Keratinocyte (primary cell): ENCODE results near the gene MRPS35. TPM values are rescaled to one million over a fixed set of nuclear protein-coding genes. Genes with fewer than 3 reads are reported as not detected.

Experiments
- DNase-seq: peaks from one replicate; pipeline ENCODE4 v3.0.0-alpha.2; 2011; ENCODE audit warnings: low read depth, missing footprints, low spot score
- FAIRE-seq: peaks from 2 replicates; lab custom pipeline; 2011; peaks lifted over from hg19 to GRCh38; lab: Jason Lieb, UNC
- H2AFZ ChIP-seq: 2 replicates; pipeline ENCODE4 v1.6.0; 2012; ENCODE audit warnings: low read length, control low read depth, inconsistent platforms; ENCODE audit not compliant: control insufficient read depth
- H3K27ac ChIP-seq: 2 replicates; pipeline ENCODE4 v1.5.1; 2011; ENCODE audit warnings: low read length; ENCODE audit not compliant: control insufficient read depth, insufficient read depth
- H3K27me3 ChIP-seq: 3 replicates; pipeline ENCODE4 v1.6.0; 2011; ENCODE audit warnings: low read length; ENCODE audit not compliant: control insufficient read depth, insufficient read depth; ENCODE audit errors: extremely low read depth
- H3K36me3 ChIP-seq, 2 experiments: 2 replicates in 1 of 2; 3 replicates in 1 of 2; pipeline ENCODE4 v1.5.1; 2011; ENCODE audit warnings: low read length in 2 of 2, mild to moderate bottlenecking in 1 of 2; ENCODE audit not compliant: control insufficient read depth in 2 of 2, insufficient read depth in 2 of 2; ENCODE audit errors: extremely low read depth in 1 of 2
- H3K4me1 ChIP-seq: 3 replicates; pipeline ENCODE4 v1.5.1; 2011; ENCODE audit warnings: low read length; ENCODE audit not compliant: control insufficient read depth, insufficient read depth; ENCODE audit errors: extremely low read depth
- H3K4me2 ChIP-seq: 3 replicates; pipeline ENCODE4 v1.6.0; 2011; ENCODE audit warnings: low read depth, low read length; ENCODE audit not compliant: control insufficient read depth, insufficient read depth; ENCODE audit errors: extremely low read depth
- H3K4me3 ChIP-seq, 3 experiments: fragments of 200-600 bp in 1 of 3; sonication (generic) in 1 of 3; 2 replicates in 2 of 3; 3 replicates in 1 of 3; pipeline ENCODE4 v1.5.1; 2011 to 2016; ENCODE audit warnings: low read length in 3 of 3, mild to moderate bottlenecking in 3 of 3, control low read depth in 2 of 3, inconsistent platforms in 1 of 3, low read depth in 1 of 3, mixed read lengths in 1 of 3, mixed run types in 1 of 3, moderate library complexity in 1 of 3; ENCODE audit not compliant: control insufficient read depth in 2 of 3, insufficient read depth in 2 of 3; ENCODE audit errors: extremely low read depth in 1 of 3
- H3K79me2 ChIP-seq: 2 replicates; pipeline ENCODE4 v1.6.0; 2012; ENCODE audit warnings: low read length; ENCODE audit not compliant: control insufficient read depth, insufficient read depth
- H3K9ac ChIP-seq: 3 replicates; pipeline ENCODE4 v1.6.0; 2011; ENCODE audit warnings: low read length; ENCODE audit not compliant: control insufficient read depth, insufficient read depth; ENCODE audit errors: extremely low read depth
- H3K9me1 ChIP-seq: 3 replicates; pipeline ENCODE4 v1.6.0; 2011; ENCODE audit warnings: low read length; ENCODE audit not compliant: control insufficient read depth, insufficient read depth; ENCODE audit errors: extremely low read depth
- H3K9me3 ChIP-seq: 2 replicates; pipeline ENCODE4 v1.5.1; 2012; ENCODE audit warnings: low read depth, low read length; ENCODE audit not compliant: control insufficient read depth
- H4K20me1 ChIP-seq: 3 replicates; pipeline ENCODE4 v1.6.0; 2011; ENCODE audit warnings: low read length; ENCODE audit not compliant: control insufficient read depth, insufficient read depth; ENCODE audit errors: extremely low read depth
- CTCF ChIP-seq, 3 experiments: IDR thresholded peaks in 1 of 3; conservative IDR thresholded peaks in 1 of 3; optimal IDR thresholded peaks in 1 of 3; 2 replicates in 2 of 3; 3 replicates in 1 of 3; pipeline versions ENCODE3 to v1.5.1; 2011; ENCODE audit warnings: low read length in 3 of 3, mild to moderate bottlenecking in 3 of 3, moderate library complexity in 2 of 3, control low read depth in 1 of 3, inconsistent platforms in 1 of 3; ENCODE audit not compliant: insufficient read depth in 2 of 3; ENCODE audit errors: extremely low read depth in 1 of 3
- EZH2 ChIP-seq: IDR thresholded peaks from one replicate; pipeline ENCODE4 v1.6.1; 2012; ENCODE audit warnings: inconsistent platforms, mild to moderate bottlenecking, low read length, moderate library complexity
- dilution Hi-C: fragments of 300-500 bp; cut with MboI; formaldehyde crosslinking; loops from one replicate; pipeline ENCODE4 v1.7.0; 2020; ENCODE audit warnings: low sequenced_read_pairs; ENCODE audit not compliant: extremely low pct_ligation_motif_present
- polyA plus RNA-seq, 5 experiments: library from polyadenylated mRNA; depleted of rRNA in 3 of 5; stranded (reverse) in 3 of 5; stranded (forward) in 1 of 5; unstranded in 1 of 5; fragments of >200 nt; gene quantifications; 1 replicate in 1 of 5; 2 replicates in 3 of 5; 3 replicates in 1 of 5; pipeline versions ENCODE4 v1.2.1 to v1.2.3, GENCODE V29; 2011 to 2012; ENCODE audit warnings: missing spikeins in 2 of 5, low read depth in 1 of 5, low replicate concordance in 1 of 5

Gene MRPS35
- polyA plus RNA-seq, 1 donor (not counting 4 experiments of a cell fraction or from before 2014, with no cell fraction given) = 60.1 TPM

- H3K4me1 ChIP-seq = no peaks in the 10 kb centered on the region
- peaks cover 4 to 6% of the 10 kb centered on the region in 2 experiments for H3K36me3 ChIP-seq
- DNase-seq (no peak), FAIRE-seq (no peak)
- no peak overlapping the region for H3K4me3 ChIP-seq
- no peak for TF ChIP-seq EZH2
- no peak for TF ChIP-seq CTCF (optimal IDR thresholded peaks at IDR 0.05 in 1 of 3, IDR thresholded peaks at IDR 0.05 in 1 of 3, conservative IDR thresholded peaks at IDR 0.05 in 1 of 3; ENCODE audit: extremely low read depth in 1 of 3, insufficient read depth in 2 of 3, low read length in 3 of 3)
- H3K4me2 ChIP-seq = no peak overlapping the region
- H3K9me3 ChIP-seq = no peaks in the 10 kb centered on the region
- H3K27ac ChIP-seq = no peak overlapping the region
- H4K20me1 ChIP-seq = no peaks in the 10 kb centered on the region
- dilution Hi-C loops = no loop called here
- H3K79me2 ChIP-seq = peaks cover 8% of the 10 kb centered on the region
- H3K9ac ChIP-seq = no peak overlapping the region
- H3K9me1 ChIP-seq = no peaks in the 10 kb centered on the region
- H2AFZ ChIP-seq = no peak overlapping the region
- no peaks in the 10 kb centered on the region for H3K27me3 ChIP-seq
These were observed 19.5 kb downstream of the MRPS35 start for GRCh38 chr12:27730097-27730588.

GRCh38 chr12:27732281-27732680 is 21.6 kb downstream of the MRPS35 start:
- TF ChIP-seq CTCF (optimal IDR thresholded peaks at IDR 0.05 in 1 of 3, IDR thresholded peaks at IDR 0.05 in 1 of 3, conservative IDR thresholded peaks at IDR 0.05 in 1 of 3; ENCODE audit: extremely low read depth in 1 of 3, insufficient read depth in 2 of 3, low read length in 3 of 3) = peak; percentile 44 to 58 (median 48)
- TF ChIP-seq EZH2 = no peak
- dilution Hi-C loops = no loop called here
- H3K36me3 ChIP-seq = peaks cover 6 to 12% of the 10 kb centered on the region in 2 experiments

More at GRCh38 chr12:27732281-27732680, 21.6 kb downstream of the MRPS35 start:
- DNase-seq (no peak), FAIRE-seq (no peak)
- H3K27me3 ChIP-seq = no peaks in the 10 kb centered on the region
- H3K79me2 ChIP-seq = peaks cover 4% of the 10 kb centered on the region
- H3K9me3 ChIP-seq = no peaks in the 10 kb centered on the region
- no peak overlapping the region for H2AFZ ChIP-seq
- H3K4me3 ChIP-seq = no peak overlapping the region
- H3K27ac ChIP-seq = no peak overlapping the region
- H3K4me2 ChIP-seq = no peak overlapping the region
- no peaks in the 10 kb centered on the region for H3K4me1 ChIP-seq
- no peaks in the 10 kb centered on the region for H3K9me1 ChIP-seq
- no peaks in the 10 kb centered on the region for H4K20me1 ChIP-seq
- H3K9ac ChIP-seq = no peak overlapping the region
